Thoracic aorta (tissue), 2 donors: Measurements from ENCODE around the gene EEFSEC. TPM values are rescaled to one million over a fixed set of nuclear protein-coding genes. Genes with fewer than 3 reads are reported as not detected.
A peak's percentile ranks its signal among the peaks of the same experiment; 100 is the strongest.

Experiments used
- ATAC-seq: fragments of 150-250 bp; one replicate; pipeline ENCODE4 v1.8.0; 2017; ENCODE audit warnings: low read depth; ENCODE audit not compliant: insufficient number of reproducible peaks, low FRiP score
- DNase-seq: peaks from one replicate; pipeline ENCODE4 v3.0.0-alpha.2; 2020; ENCODE audit warnings: low spot score
- H3K27ac ChIP-seq, 2 donors: fragments of 200-600 bp; sonication (generic); 1 replicate in 1 of 2; 2 replicates in 1 of 2; pipeline ENCODE4 v1.5.1; 2016; ENCODE audit warnings: mild to moderate bottlenecking in 2 of 2, moderate library complexity in 2 of 2
- H3K27me3 ChIP-seq: fragments of 200-600 bp; sonication (generic); replicated peaks from 2 replicates; pipeline ENCODE4 v1.6.0; 2016; ENCODE audit warnings: mild to moderate bottlenecking; ENCODE audit not compliant: insufficient read depth
- H3K36me3 ChIP-seq: fragments of 200-600 bp; sonication (generic); one replicate; pipeline ENCODE4 v1.5.1; 2016
- H3K4me1 ChIP-seq, 2 donors: fragments of 200-600 bp; sonication (generic); 1 replicate in 1 of 2; 2 replicates in 1 of 2; pipeline versions ENCODE4 v1.5.1 to v1.6.0; 2016; ENCODE audit warnings: low read depth in 2 of 2, mild to moderate bottlenecking in 1 of 2; ENCODE audit not compliant: control insufficient read depth in 1 of 2
- H3K4me3 ChIP-seq: fragments of 200-600 bp; sonication (generic); 2 replicates; pipeline ENCODE4 v1.5.1; 2016; ENCODE audit warnings: mild to moderate bottlenecking
- H3K9me3 ChIP-seq: fragments of 200-600 bp; sonication (generic); 2 replicates; pipeline ENCODE4 v1.5.1; 2016
- total RNA-seq, 2 donors: library from RNA; depleted of rRNA; stranded (reverse); fragments of >200 nt; gene quantifications; one replicate each; pipeline versions ENCODE4 v1.1.0 to v1.2.3, GENCODE V29; 2016
- TF ChIP-seq, protein P1 (sequence below): fragments of 200-600 bp; sonication (generic); IDR thresholded peaks from one replicate; pipeline ENCODE4 v1.5.1; 2019; ENCODE audit warnings: antibody characterized with exemption

Gene EEFSEC
- total RNA-seq, 2 donors from 2014 or later: 16.1 to 17.5 TPM

- TF ChIP-seq, protein P1, sequence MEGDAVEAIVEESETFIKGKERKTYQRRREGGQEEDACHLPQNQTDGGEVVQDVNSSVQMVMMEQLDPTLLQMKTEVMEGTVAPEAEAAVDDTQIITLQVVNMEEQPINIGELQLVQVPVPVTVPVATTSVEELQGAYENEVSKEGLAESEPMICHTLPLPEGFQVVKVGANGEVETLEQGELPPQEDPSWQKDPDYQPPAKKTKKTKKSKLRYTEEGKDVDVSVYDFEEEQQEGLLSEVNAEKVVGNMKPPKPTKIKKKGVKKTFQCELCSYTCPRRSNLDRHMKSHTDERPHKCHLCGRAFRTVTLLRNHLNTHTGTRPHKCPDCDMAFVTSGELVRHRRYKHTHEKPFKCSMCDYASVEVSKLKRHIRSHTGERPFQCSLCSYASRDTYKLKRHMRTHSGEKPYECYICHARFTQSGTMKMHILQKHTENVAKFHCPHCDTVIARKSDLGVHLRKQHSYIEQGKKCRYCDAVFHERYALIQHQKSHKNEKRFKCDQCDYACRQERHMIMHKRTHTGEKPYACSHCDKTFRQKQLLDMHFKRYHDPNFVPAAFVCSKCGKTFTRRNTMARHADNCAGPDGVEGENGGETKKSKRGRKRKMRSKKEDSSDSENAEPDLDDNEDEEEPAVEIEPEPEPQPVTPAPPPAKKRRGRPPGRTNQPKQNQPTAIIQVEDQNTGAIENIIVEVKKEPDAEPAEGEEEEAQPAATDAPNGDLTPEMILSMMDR: no peak
- Histone ChIP-seq H3K27me3 (no peaks in the 10 kb centered on the region), H3K27ac (peak overlapping the region; percentile 66 to 70), H3K4me1 (peaks cover 19 to 43% of the 10 kb centered on the region in 2 donors), H3K9me3 (no peaks in the 10 kb centered on the region), H3K36me3 (no peaks in the 10 kb centered on the region), H3K4me3 (peak overlapping the region; percentile 23)
- ATAC-seq (no peak), DNase-seq (peak; percentile 40)
Measured at GRCh38 chr3:128282380-128283196, 129.3 kb downstream of the EEFSEC start.

DNA sequence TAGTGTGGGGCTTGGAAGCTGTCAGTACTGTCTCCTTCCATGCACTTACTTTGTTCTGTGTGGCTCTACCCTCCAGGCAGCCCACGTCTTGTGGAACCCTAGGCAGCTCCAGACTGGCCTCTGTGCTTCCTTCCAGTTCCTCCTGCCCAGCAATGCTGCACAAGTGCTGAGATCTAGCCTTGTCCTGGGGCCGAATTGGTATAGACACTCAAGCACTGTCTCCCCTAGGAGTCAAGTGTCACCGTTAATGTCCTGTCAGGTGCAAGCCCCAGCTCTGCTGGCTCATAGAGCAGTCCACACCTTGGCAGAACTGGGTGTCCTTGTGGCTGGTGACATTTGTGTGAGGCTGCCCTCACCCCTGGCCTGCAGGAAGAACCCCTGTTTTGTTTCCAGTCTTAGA is 130.1 kb downstream of the EEFSEC start:
- DNase-seq: no peak
- no peak for ATAC-seq
- Histone ChIP-seq H3K36me3 (no peaks in the 10 kb centered on the region), H3K4me3 (no peak overlapping the region), H3K9me3 (no peaks in the 10 kb centered on the region), H3K27ac (peak overlapping the region; percentile 66 to 70), H3K27me3 (no peaks in the 10 kb centered on the region), H3K4me1 (peaks cover 19 to 34% of the 10 kb centered on the region in 2 donors)
- TF ChIP-seq, protein P1: no peak

DNA sequence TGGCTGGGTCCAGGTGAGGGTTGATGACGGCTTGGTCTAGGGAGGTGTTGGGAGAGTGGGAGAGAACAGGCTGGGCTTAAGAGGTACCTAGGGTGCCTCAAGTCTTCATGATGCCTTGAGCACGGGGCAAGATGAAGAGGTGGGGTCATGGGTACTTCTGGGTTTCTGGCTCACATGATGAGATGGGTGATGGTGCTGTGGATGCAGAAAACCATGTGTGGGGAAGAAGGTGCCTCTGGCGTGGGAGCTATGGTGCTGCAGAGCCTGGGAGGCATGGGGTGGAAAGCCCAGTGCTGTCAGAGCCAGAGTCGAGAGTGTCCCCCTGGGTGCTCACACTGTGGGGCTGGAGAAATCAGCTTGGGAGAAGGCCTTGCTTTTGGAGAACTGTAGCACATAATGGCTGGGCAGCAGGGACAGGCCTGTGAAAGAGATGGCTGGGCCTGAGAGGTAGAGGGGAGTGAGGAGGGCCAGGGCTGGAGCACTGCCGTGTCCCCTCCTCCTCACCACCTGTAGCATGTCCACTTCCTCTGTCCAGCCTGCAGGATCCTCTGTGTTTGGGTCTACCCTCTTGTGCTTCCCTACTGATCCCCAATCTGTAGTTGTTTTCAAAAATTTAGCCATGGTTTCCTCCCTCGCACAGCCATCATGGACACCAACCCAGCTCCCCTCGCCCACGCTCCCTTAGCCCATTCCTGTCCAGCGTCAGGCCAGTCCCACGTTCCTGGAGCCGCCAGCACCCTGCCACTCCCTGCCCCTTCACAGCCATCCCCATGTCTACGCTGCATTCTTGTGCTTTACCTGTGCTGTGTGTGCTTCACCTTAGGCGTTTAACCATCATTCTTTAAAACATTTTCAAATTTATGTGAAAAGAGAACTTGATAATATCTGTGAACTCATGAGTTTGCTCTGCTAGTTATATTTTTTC is 132.0 kb downstream of the EEFSEC start:
- no peak overlapping the region for H3K27ac ChIP-seq
- ATAC-seq (no peak), DNase-seq (no peak)
- peaks cover 15 to 23% of the 10 kb centered on the region in 2 donors for H3K4me1 ChIP-seq
- H3K9me3 ChIP-seq: no peaks in the 10 kb centered on the region
- H3K27me3 ChIP-seq: no peaks in the 10 kb centered on the region
- no peak overlapping the region for H3K4me3 ChIP-seq
- TF ChIP-seq, protein P1: no peak
- H3K36me3 ChIP-seq: no peaks in the 10 kb centered on the region

DNA sequence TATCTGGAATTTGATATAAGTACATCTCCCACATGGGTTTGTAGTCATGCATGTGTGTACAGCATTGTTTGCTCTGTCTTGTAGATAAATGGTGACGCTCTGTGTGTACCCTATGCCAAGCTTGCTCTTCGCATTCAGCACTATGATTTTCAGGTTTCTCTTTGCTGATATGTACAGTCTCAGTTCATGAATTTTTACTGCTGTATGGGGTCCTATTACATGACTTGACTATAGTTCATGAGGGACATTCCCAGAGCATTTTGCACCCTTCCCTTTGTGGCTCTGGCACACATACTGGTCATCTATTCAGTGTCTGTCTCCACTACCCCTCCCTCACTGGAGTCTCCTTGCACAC is 132.7 kb downstream of the EEFSEC start:
- Histone ChIP-seq H3K27me3 (no peaks in the 10 kb centered on the region), H3K4me1 (peaks cover 15 to 23% of the 10 kb centered on the region in 2 donors), H3K9me3 (no peaks in the 10 kb centered on the region), H3K4me3 (no peak overlapping the region), H3K36me3 (no peaks in the 10 kb centered on the region), H3K27ac (no peak overlapping the region)
- ATAC-seq (no peak), DNase-seq (no peak)
- TF ChIP-seq, protein P1: no peak

DNA sequence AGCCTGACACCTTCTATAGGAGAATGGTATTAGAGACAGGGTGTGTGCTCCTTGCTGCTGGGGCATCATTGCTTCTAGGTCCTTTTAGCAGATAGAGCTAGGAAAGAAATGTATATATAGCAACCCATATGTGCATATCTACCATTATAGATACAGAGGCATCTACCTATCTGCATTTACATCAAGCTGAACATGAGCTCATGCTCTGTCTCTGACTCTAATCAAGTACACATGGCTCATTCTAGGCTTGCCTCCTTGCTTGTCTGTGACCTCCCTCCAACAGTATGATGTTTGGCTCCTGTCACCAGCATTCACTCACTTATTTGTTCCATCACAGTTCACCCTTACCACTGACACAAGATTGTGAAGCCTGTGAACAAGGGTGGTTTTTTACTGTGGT is 133.4 kb downstream of the EEFSEC start:
- TF ChIP-seq, protein P1: no peak
- Histone ChIP-seq H3K36me3 (no peaks in the 10 kb centered on the region), H3K27ac (no peak overlapping the region), H3K4me3 (no peak overlapping the region), H3K4me1 (peaks cover 11 to 17% of the 10 kb centered on the region in 2 donors), H3K27me3 (no peaks in the 10 kb centered on the region), H3K9me3 (no peaks in the 10 kb centered on the region)
- DNase-seq (no peak), ATAC-seq (no peak)
